Transverse colon (tissue), 4 donors: ENCODE results near the gene BORCS6. TPM values are rescaled to one million over a fixed set of nuclear protein-coding genes. Genes with fewer than 3 reads are reported as not detected.
A peak's percentile ranks its signal among the peaks of the same experiment; 100 is the strongest.
"Not testable (repeated sequence)": the region's sequence is repeated elsewhere in the genome, so short reads cannot be mapped to it uniquely, and the experiment has no call there.

Source experiments
- DNase-seq: peaks from one replicate; pipeline ENCODE4 v3.0.0-alpha.2; 2019
- H3K27ac ChIP-seq, 4 donors: fragments of 200-600 bp; sonication (generic); 2 replicates each; pipeline ENCODE4 v1.5.1; 2016 to 2018; ENCODE audit warnings: inconsistent platforms in 4 of 4
- H3K27me3 ChIP-seq: fragments of 200-600 bp; sonication (generic); 2 replicates; pipeline ENCODE4 v1.5.1; 2017; ENCODE audit warnings: inconsistent platforms
- H3K36me3 ChIP-seq, 4 donors: fragments of 200-600 bp; sonication (generic); 2 replicates each; pipeline ENCODE4 v1.5.1; 2017 to 2019; ENCODE audit warnings: inconsistent platforms in 4 of 4
- H3K4me1 ChIP-seq, 4 donors: fragments of 200-600 bp; sonication (generic); 2 replicates each; pipeline ENCODE4 v1.5.1; 2017 to 2020; ENCODE audit warnings: inconsistent platforms in 4 of 4
- H3K4me3 ChIP-seq, 4 donors: fragments of 200-600 bp; sonication (generic); 1 replicate in 1 of 4; 2 replicates in 3 of 4; pipeline versions ENCODE4 v1.5.1 to v1.6.1; 2017 to 2019; ENCODE audit warnings: inconsistent platforms in 4 of 4
- H3K9me3 ChIP-seq, 2 donors: fragments of 200-600 bp; sonication (generic); 2 replicates each; pipeline ENCODE4 v1.5.1; 2017 to 2019; ENCODE audit warnings: inconsistent platforms in 2 of 2
- CTCF ChIP-seq, 5 experiments: fragments of 200-600 bp in 3 of 5; fragments of 450-650 bp in 2 of 5; sonication (generic) in 3 of 5; IDR thresholded peaks; 1 replicate in 2 of 5; 2 replicates in 3 of 5; pipeline ENCODE4 v1.5.1; 2016 to 2017; ENCODE audit warnings: antibody characterized with exemption in 5 of 5, inconsistent platforms in 3 of 5, mild to moderate bottlenecking in 2 of 5, moderate library complexity in 1 of 5
- EP300 ChIP-seq: sonication (generic); formaldehyde crosslinking; IDR thresholded peaks from one replicate; pipeline ENCODE4 v1.6.1; 2017; ENCODE audit warnings: antibody characterized with exemption, low read depth
- POLR2A ChIP-seq: fragments of 450-650 bp; IDR thresholded peaks from one replicate; pipeline ENCODE4 v1.6.1; 2016; ENCODE audit warnings: antibody characterized with exemption, mild to moderate bottlenecking, moderate library complexity
- POLR2AphosphoS5 ChIP-seq, 3 donors: sonication (generic); formaldehyde crosslinking; IDR thresholded peaks; one replicate each; pipeline ENCODE4 v1.6.1; 2016; ENCODE audit warnings: antibody characterized with exemption in 3 of 3
- WGBS, 2 donors: methylation state at CpG; one replicate each; pipeline ENCODE4 v1.1.5; 2018; ENCODE audit warnings: low coverage in 1 of 2; 5-methylcytosine and 5-hydroxymethylcytosine counted together
- in situ Hi-C, 4 donors: fragments of 200-750 bp; cut with MboI; loops; one replicate each; pipeline versions ENCODE4 v1.15.0 to v1.15.1; 2017; ENCODE audit warnings: low sequenced_read_pairs in 3 of 4, low pct_ligation_motif_present in 1 of 4, low pct_unique_long_range_greater_than_20kb in 1 of 4
- intact Hi-C: fragments of 100-400 bp; cut with DNase I; formaldehyde crosslinking; loops from one replicate; pipeline ENCODE4 v1.15.1; 2023; ENCODE audit warnings: low total_unique reads
- total RNA-seq, 4 donors: library from RNA; depleted of rRNA; stranded (reverse); fragments of >200 nt; gene quantifications; one replicate each; pipeline ENCODE4 v1.1.0, GENCODE V29; 2016

BORCS6 gene
- total RNA-seq, 4 donors from 2014 or later, result 3.2 to 17.1 (median 12.7) TPM

DNA sequence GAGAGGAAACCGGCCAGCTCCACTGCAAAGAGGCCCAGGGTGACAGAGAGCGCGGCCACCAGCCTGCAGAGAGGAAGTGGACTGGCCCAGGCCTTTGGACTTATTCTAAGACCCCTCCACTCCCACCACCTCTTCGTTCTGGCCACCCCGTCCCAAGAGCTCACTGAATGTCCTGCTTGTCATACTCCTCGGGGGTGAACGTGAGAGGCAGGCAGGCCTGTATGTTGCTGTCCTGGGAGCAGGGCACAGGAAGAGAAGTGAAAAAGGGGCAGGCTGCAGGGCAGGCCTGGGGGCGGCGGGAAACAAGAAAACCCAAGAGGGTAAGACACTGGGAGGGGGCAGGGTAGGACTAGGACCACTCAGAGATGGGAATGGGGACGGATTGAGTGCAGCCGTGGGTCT is 14.2 kb downstream of the BORCS6 start:
- Histone ChIP-seq H3K27ac (peak overlapping the region; percentile 85 to 87 (median 86)), H3K4me1 (peaks cover 22 to 38% (median 27%) of the 10 kb centered on the region in 4 donors), H3K27me3 (no peaks in the 10 kb centered on the region), H3K4me3 (peak overlapping the region; percentile 45 to 78 (median 50)), H3K9me3 (no peaks in the 10 kb centered on the region), H3K36me3 (no peaks in the 10 kb centered on the region)
- WGBS, 2 donors, result 9% methylated on average over 11 of the region's 11 CpGs; no CpG with 5 or more reads in 1 of the 2 donors
- intact Hi-C loops (no loop called here), in situ Hi-C loops (no loop called here)
- no peak for TF ChIP-seq CTCF (IDR thresholded peaks at IDR 0.05)
- TF ChIP-seq POLR2A, result no peak
- no peak for TF ChIP-seq POLR2AphosphoS5 (IDR thresholded peaks at IDR 0.05)
- no peak for TF ChIP-seq EP300
- peak; percentile 41 for DNase-seq

- TF ChIP-seq POLR2A (no peak), POLR2AphosphoS5 (IDR thresholded peaks at IDR 0.05) (no peak), CTCF (IDR thresholded peaks at IDR 0.05) (no peak), EP300 (no peak)
- Histone ChIP-seq H3K27ac (peak overlapping the region; percentile 85 to 91 (median 89)), H3K36me3 (no peaks in the 10 kb centered on the region), H3K27me3 (no peaks in the 10 kb centered on the region), H3K4me1 (peaks cover 22 to 40% (median 27%) of the 10 kb centered on the region in 4 donors), H3K4me3 (peak overlapping the region in 3 of 4 donors; percentile 25 to 51 (median 36)), H3K9me3 (no peaks in the 10 kb centered on the region)
- in situ Hi-C loops, result no loop called here
- intact Hi-C loops, result no loop called here
- peak; percentile 17 for DNase-seq
- 5 to 6% methylated on average over 14 of the region's 14 CpGs for WGBS, 2 donors
Observed at GRCh38 chr17:8173871-8174322, 16.1 kb downstream of the BORCS6 start.

DNA sequence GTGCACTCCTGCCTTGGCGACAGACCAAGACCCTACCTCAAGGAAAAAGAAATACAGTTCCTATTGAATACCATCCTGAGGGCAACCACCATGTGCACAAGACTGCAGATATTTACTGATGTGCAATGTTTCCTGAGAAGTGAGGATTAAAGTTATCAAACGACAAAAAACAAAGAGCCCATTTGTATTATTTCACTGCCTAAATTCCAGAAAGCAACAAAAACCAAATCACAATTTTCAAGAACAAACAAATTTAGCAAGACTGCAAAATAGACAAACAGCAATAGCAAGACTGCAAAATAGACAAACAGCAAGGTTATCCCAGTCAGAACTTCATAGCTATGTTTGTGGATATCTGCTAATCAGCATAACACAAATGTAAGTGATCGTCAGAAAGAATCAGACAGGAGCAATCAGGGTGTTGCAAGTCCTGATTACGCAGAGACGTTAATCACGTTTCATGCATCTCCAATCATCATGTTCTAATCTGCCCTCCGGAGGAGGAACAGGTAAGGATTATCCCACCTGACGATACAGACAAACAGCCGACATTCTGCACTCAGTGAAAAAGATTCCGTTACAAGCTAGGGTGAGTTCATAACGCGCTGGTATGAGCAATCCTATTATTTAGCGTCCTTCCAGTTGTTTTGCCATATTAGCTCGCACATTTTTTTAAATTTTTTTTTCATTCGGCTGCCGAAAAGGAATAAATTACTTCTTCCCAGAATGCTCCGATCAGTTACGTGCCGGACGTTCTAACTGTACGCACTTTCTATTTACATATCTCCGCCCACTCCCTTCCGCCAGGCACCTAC is 16.7 kb downstream of the BORCS6 start:
- H3K27ac ChIP-seq, result peak overlapping the region; percentile 85 to 91 (median 89)
- in situ Hi-C loops (no loop called here), intact Hi-C loops (no loop called here)
- 0 to 1% methylated on average over 19 to 23 of the region's 23 CpGs for whole genome bisulfite sequencing, 2 donors
- DNase-seq, result peak; percentile 84
- H3K9me3 ChIP-seq, result no peaks in the 10 kb centered on the region
- no peaks in the 10 kb centered on the region for H3K36me3 ChIP-seq
- peak overlapping the region; percentile 18 to 51 (median 30) for H3K4me3 ChIP-seq
- TF ChIP-seq POLR2AphosphoS5 (IDR thresholded peaks at IDR 0.05), result peak; percentile 100
- TF ChIP-seq CTCF (IDR thresholded peaks at IDR 0.05), result no peak
- TF ChIP-seq EP300, result peak; percentile 47
- peak; percentile 100 for TF ChIP-seq POLR2A
- peaks cover 22 to 40% (median 27%) of the 10 kb centered on the region in 4 donors for H3K4me1 ChIP-seq
- no peaks in the 10 kb centered on the region for H3K27me3 ChIP-seq

DNA sequence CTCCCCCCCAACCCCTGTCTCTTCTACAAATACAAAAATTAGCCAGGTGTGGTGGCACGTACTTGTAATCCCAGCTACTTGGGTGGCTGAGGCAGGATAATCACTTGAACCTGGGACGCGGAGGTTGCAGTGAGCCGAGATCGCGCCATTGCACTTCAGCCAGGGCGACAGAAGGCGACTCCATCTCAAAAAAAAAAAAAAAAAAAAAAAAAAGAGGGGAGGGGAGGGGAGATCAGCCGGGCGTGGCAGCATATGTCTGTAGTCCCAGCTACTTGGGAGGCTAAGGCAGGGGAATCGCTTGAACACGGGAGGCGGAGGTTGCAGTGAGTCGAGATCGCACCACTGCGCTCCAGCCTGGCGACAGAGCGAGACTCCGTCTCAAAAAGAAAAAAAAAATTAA is 19.8 kb downstream of the BORCS6 start:
- H3K36me3 ChIP-seq, H3K27ac ChIP-seq, intact Hi-C loops, in situ Hi-C loops, H3K4me3 ChIP-seq, H3K9me3 ChIP-seq, H3K27me3 ChIP-seq, DNase-seq: not testable (repeated sequence)
- H3K4me1 ChIP-seq, result peaks cover 7 to 23% (median 11%) of the 10 kb centered on the region in 4 donors
- WGBS, 2 donors, result 87 to 95% methylated on average over 11 to 19 of the region's 19 CpGs
